Measurements from ENCODE around the gene MDK.

The MDK gene

DNA sequence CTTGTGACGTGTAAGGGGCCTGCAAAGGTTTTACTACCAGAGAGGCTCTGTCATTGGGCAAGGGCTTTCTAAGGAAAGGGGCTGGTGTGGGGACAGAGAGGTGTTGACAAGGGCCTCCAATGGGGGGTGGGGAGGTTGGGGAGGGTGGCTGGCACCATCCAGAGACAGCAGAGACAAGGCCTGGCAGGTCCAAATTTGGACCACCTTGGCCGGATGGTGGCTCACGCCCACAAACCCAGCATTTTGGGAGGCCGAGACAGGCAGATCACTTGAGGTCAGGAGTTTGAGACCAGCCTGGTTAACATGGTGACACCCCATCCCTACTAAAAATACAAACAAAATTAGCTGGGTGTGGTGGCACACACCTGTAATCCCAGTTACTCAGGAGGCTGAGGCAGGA lies 12.3 kb downstream of the MDK start:
- no peak for DNase-seq (ENCODE audit: low read depth in 3 of 3, low spot score in 1 of 3)

GRCh38 chr11:46397526-46397925 lies 16.1 kb downstream of the MDK start:
- DNase-seq (ENCODE audit: low read depth in 3 of 3, low spot score in 1 of 3) = no peak

- DNase-seq (ENCODE audit: low read depth in 3 of 3, low spot score in 1 of 3) = no peak
Observed at GRCh38 chr11:46402957-46403902, 21.8 kb downstream of the MDK start.

DNA sequence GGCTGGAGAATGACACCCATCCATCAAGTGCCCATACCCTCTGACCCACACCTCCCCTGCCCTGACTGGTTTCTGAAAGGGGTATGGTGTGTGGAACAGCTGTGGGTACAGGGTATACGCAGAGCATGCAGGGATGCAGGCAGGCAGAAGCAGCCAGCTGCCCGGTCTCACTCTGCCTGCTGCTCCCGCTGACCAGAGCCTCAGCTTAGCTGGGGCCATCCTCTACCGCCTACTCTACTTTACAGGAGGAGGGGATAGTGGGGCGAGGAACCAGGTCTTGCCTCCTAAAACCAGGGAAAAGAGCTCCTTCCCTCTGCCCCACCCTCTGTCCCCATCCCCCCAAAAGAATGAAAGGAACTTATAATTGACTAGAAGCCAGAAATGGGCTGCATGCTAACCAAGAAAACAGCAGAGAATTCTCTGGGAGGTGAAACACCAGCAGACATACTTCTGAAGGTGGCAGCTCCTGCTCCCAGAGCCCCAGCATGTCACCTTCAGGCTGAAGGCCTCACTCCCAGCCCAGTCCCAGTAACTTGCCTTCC lies 23.1 kb downstream of the MDK start:
- no peak for DNase-seq (ENCODE audit: low read depth in 3 of 3, low spot score in 1 of 3)

GRCh38 chr11:46407635-46408034 lies 26.2 kb downstream of the MDK start:
- no peak for DNase-seq (ENCODE audit: low read depth in 3 of 3, low spot score in 1 of 3)

GRCh38 chr11:46408407-46408986 lies 27.0 kb downstream of the MDK start:
- no peak for DNase-seq (ENCODE audit: low read depth in 3 of 3, low spot score in 1 of 3)

GRCh38 chr11:46410021-46410420 lies 28.6 kb downstream of the MDK start:
- DNase-seq (ENCODE audit: low read depth in 3 of 3, low spot score in 1 of 3) = no peak

DNA sequence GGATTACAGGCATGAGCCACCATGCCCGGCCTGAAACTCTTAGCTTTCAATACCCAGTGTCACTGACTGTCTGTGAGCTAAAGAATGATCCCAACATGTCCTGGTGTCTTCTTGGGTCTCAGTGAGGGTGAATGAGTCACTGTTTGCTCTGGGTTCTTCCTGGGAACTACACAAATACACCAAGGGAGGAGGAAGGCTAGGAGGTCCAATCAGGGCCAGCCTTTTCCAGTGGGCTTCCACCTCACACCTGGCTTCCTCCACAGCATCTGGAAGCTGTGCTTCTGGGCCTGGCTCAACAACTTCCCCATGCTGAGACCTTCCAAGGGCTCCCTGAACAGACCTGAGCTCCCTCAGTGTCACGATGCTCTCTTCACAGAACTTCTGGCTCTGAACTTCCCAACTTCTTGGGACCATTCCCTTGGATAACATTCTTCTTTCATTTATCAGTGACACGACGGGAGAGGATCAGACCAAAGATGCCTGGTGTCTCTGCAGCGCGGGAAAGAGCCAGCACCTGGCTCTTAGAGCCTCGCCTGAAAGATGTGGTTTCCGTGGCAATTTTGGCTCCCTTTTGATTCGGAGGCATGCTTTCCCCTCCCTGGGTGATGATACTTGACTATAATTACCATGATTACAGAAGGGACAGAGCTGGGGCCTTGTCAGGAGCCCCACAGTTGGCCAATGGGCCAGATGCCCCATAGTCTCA lies 32.4 kb downstream of the MDK start:
- DNase-seq (ENCODE audit: low read depth in 3 of 3, low spot score in 1 of 3) = no peak

DNA sequence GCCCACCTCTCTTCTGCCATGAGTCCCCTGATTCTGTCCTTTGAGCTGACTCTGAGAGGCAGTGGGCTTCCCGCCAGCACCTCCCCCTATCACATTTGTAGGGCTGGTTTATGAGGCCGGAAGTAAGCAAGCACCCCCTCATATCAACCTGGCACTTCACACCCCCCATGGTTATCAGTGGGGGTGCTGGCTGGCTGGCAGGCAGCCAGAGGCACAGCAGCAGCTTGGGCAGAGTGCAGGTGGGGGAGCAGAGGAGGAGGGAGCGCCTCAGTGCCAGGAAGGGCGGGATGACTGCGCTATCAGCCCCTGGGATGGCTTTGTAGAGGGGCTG lies 33.0 kb downstream of the MDK start:
- DNase-seq (ENCODE audit: low read depth in 3 of 3, low spot score in 1 of 3) = no peak

DNA sequence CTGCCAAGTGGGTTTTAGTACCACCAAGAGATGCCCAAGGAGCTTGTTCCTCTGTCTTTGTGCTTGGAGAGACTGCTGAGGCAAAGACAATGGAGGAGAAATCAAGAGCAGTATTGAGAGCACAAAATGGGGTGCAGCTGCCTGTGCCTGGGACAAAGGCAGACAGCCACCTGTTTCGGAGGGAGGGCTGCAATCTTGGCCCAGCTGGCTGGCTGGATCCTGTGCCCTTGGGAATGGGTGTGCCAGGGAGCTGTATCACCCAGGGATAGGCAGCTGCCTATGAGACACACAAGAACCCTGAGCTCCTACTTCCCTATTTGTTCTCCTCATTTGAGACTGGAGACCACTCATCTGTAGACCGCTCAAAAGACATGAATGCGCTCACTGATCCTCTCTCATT lies 33.4 kb downstream of the MDK start:
- no peak for DNase-seq (ENCODE audit: low read depth in 3 of 3, low spot score in 1 of 3)

DNA sequence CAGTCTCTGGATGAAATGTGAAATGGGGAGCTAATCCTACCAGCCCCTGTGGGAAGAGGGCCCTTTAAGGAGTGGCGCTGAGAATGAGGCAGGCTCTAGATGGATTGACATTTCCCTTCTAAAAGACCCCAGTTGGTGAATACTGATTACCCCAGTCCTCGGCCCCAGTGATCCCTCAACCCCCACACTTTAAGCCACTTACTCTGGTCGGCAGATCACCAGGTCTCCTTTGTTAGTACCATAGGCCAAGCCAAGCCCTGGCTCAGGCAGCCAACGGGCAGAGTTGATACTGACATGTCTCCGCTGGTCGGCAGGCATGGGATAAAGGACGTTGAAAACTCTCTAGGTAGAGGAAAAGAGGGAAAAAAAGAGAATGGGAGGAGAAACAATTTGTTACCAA lies 36.2 kb downstream of the MDK start:
- no peak for DNase-seq (ENCODE audit: low read depth in 3 of 3, low spot score in 1 of 3)

- no peak for DNase-seq (ENCODE audit: low read depth in 3 of 3, low spot score in 1 of 3)
Observed at GRCh38 chr11:46418751-46419150, 37.3 kb downstream of the MDK start.

DNA sequence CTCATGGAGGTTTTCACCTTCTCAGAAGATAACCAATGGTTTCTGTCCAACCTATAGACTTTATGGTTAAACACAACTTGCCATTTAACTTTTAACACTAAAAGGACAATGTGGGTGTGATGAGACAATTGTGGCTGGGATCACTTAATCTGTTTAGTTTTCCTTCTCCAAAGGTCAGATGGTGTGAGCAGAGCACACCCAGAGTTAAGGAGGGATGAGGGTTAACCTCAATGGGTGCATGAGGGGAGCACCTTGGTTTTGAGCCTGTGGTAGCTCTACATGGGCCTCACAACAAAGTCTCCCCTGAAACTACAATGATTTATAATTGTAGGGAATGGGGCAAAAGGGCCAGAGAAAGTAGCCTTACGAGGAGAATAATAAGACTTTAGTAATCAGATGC lies 39.0 kb downstream of the MDK start:
- DNase-seq (ENCODE audit: low read depth in 3 of 3, low spot score in 1 of 3) = no peak

DNA sequence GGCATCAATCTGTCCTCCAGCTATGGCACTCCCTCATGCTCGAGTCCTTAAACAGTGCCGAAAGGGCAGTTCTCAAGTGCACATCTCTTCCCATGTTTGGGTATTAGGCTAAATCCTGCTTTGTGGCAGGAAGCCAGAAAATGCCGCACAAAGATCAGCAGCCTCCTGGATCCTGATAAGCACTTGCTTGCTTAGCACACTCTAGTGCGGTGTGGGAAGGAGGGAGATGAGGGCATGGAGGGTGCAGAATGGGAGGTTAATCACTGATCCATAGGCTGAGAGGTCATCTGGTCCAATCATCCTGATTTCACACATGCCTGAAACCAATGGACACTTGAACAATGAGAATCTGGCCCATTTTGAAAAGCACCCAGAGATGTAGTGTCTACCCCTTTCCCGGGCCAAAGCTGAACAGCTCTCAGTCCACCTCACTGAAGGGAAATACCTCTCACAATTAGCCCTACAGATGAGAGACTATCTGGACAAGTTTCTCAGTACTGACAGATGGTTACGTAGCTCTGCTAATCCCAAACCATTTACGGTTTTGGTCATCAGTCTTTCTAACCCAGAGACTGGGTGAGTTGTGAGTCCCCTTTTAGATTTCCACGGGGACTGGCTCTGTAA lies 39.9 kb downstream of the MDK start:
- no peak for DNase-seq (ENCODE audit: low read depth in 3 of 3, low spot score in 1 of 3)

DNA sequence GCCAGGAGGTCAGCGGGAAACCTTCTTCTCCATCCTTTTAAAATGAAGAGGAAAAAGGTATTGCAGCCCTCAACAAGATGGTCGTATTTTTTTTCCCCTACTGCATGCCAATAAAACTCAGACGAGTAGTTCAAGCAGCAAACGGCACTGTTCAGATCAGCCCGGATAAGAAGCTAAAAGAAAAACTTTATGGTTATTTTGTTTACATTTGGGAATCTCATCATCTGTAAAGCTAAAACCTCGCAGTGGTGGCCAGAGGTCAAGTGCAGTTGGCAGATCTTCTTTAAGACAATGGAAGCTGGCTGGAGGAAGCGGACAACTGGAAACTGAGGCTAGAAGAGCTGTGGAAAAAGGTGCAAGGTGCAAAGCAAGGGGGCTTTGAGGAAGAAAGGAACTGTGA lies 41.1 kb downstream of the MDK start:
- DNase-seq (ENCODE audit: low read depth in 3 of 3, low spot score in 1 of 3) = no peak

- DNase-seq (ENCODE audit: low read depth in 3 of 3, low spot score in 1 of 3) = no peak
Observed at GRCh38 chr11:46426233-46426991, 44.9 kb downstream of the MDK start.

DNA sequence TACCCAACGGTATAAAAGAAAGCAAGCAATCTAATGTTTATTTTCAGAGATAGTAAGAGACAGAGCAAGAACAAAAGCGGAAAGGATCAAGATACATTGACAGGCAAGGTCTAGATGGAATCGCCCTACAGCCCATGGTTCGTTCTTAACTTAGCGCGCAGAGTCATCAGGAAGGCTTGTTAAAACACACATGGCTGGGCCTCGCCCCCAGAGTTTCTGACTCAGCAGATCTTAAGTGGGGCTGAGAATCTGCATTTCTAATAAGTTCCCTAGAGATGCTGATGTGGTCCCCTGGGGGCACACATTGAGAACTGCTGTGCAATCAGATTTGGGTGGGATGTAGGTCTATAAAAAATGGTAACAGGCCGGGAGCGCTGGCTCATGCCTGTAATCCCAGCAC lies 45.9 kb downstream of the MDK start:
- DNase-seq (ENCODE audit: low read depth in 3 of 3, low spot score in 1 of 3) = no peak

DNA sequence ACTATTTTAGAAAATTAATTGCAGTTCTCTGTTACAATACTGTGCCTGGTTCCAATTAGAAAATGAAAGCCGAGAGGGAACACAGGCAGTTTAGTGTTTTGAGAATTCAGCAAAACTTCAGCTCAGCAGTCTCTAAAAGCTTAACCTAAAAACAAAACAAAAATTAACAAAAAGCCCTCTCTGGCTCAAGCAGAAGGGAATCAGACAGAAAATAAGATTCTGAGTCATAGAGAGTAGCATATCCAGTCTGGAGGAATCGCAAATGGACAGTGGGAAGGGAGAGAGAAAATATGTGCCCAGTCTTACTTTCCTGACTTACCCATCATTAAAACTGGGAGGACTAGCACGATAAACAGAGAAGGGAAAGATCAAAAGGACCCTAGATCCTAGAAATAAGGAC lies 48.2 kb downstream of the MDK start:
- DNase-seq (ENCODE audit: low read depth in 3 of 3, low spot score in 1 of 3) = no peak

- DNase-seq (ENCODE audit: low read depth in 3 of 3, low spot score in 1 of 3) = no peak
Observed at GRCh38 chr11:46431211-46431610, 49.7 kb downstream of the MDK start.
